ENCODE data around the gene MRPL28. TPM values are rescaled to one million over a fixed set of nuclear protein-coding genes. Genes with fewer than 3 reads are reported as not detected.

Gene MRPL28
- total RNA-seq, 1 donor from 2014 or later = 80.4 TPM

- Mint-ChIP-seq H3K27ac (ENCODE audit: unreplicated experiment) (peak overlapping the region; percentile 98), H3K9me3 (no peaks in the 10 kb centered on the region)
Observed at GRCh38 chr16:386641-387156, 16.4 kb upstream of the MRPL28 start.

GRCh38 chr16:383326-384051, 13.2 kb upstream of the MRPL28 start:
- no peak for TF ChIP-seq CTCF (conservative IDR thresholded peaks at IDR 0.05)
- Mint-ChIP-seq H3K36me3 (ENCODE audit: low read depth) (no peaks in the 10 kb centered on the region), H3K4me1 (peaks cover 46% of the 10 kb centered on the region), H3K27me3 (ENCODE audit: low read depth) (peaks cover 18% of the 10 kb centered on the region), H3K27ac (ENCODE audit: unreplicated experiment) (peak overlapping the region; percentile 94), H3K9me3 (no peaks in the 10 kb centered on the region), H3K4me3 (peak overlapping the region; percentile 82)
- DNase-seq (ENCODE audit: low read depth, low spot score) = no peak

More at GRCh38 chr16:386641-387156, 16.4 kb upstream of the MRPL28 start:
- Mint-ChIP-seq H3K4me3 (peak overlapping the region; percentile 81), H3K27me3 (ENCODE audit: low read depth) (peaks cover 18% of the 10 kb centered on the region), H3K4me1 (peaks cover 46% of the 10 kb centered on the region), H3K36me3 (ENCODE audit: low read depth) (no peaks in the 10 kb centered on the region)
- DNase-seq (ENCODE audit: low read depth, low spot score) = peak; percentile 36
- TF ChIP-seq CTCF (conservative IDR thresholded peaks at IDR 0.05) = no peak

- DNase-seq (ENCODE audit: low read depth, low spot score) = no peak
- H3K4me1 Mint-ChIP-seq = peaks cover 35% of the 10 kb centered on the region
- no peak for TF ChIP-seq CTCF (conservative IDR thresholded peaks at IDR 0.05)
- H3K9me3 Mint-ChIP-seq = no peaks in the 10 kb centered on the region
- H3K4me3 Mint-ChIP-seq = peak within 1 kb of the TSS; percentile 82
- H3K27me3 Mint-ChIP-seq (ENCODE audit: low read depth) = peaks cover 14% of the 10 kb centered on the region
- H3K27ac Mint-ChIP-seq (ENCODE audit: unreplicated experiment) = no peak within 1 kb of the TSS
- H3K36me3 Mint-ChIP-seq (ENCODE audit: low read depth) = no peaks in the 10 kb centered on the region
Observed at GRCh38 chr16:381789-382717, 11.7 kb upstream of the MRPL28 start, which contains the start of gene PGAP6. TSS of gene PGAP6 (minus strand) at chr16:381978. CDS start at chr16:381821, 157 bp downstream.

GRCh38 chr16:381012-381788, 10.9 kb upstream of the MRPL28 start:
- no peak overlapping the region for H3K27ac Mint-ChIP-seq (ENCODE audit: unreplicated experiment)
- DNase-seq (ENCODE audit: low read depth, low spot score) = no peak
- H3K36me3 Mint-ChIP-seq (ENCODE audit: low read depth) = no peaks in the 10 kb centered on the region
- H3K9me3 Mint-ChIP-seq = no peaks in the 10 kb centered on the region
- TF ChIP-seq CTCF (conservative IDR thresholded peaks at IDR 0.05) = no peak
- peaks cover 28% of the 10 kb centered on the region for H3K4me1 Mint-ChIP-seq
- peak overlapping the region; percentile 81 for H3K4me3 Mint-ChIP-seq
- H3K27me3 Mint-ChIP-seq (ENCODE audit: low read depth) = peaks cover 14% of the 10 kb centered on the region

- Mint-ChIP-seq H3K27ac (ENCODE audit: unreplicated experiment) (no peak overlapping the region), H3K9me3 (no peaks in the 10 kb centered on the region), H3K27me3 (ENCODE audit: low read depth) (peaks cover 14% of the 10 kb centered on the region), H3K36me3 (ENCODE audit: low read depth) (no peaks in the 10 kb centered on the region), H3K4me3 (peak overlapping the region; percentile 81), H3K4me1 (peaks cover 27% of the 10 kb centered on the region)
- TF ChIP-seq CTCF (conservative IDR thresholded peaks at IDR 0.05) = no peak
- no peak for DNase-seq (ENCODE audit: low read depth, low spot score)
Observed at GRCh38 chr16:380762-381011, 10.3 kb upstream of the MRPL28 start.

Measured in neural crest cell (in vitro differentiated cells).